ENCODE measurements around the gene MGST3.
"Not testable (repeated sequence)": the region's sequence is repeated elsewhere in the genome, so short reads cannot be mapped to it uniquely, and the experiment has no call there.

Gene MGST3

DNA sequence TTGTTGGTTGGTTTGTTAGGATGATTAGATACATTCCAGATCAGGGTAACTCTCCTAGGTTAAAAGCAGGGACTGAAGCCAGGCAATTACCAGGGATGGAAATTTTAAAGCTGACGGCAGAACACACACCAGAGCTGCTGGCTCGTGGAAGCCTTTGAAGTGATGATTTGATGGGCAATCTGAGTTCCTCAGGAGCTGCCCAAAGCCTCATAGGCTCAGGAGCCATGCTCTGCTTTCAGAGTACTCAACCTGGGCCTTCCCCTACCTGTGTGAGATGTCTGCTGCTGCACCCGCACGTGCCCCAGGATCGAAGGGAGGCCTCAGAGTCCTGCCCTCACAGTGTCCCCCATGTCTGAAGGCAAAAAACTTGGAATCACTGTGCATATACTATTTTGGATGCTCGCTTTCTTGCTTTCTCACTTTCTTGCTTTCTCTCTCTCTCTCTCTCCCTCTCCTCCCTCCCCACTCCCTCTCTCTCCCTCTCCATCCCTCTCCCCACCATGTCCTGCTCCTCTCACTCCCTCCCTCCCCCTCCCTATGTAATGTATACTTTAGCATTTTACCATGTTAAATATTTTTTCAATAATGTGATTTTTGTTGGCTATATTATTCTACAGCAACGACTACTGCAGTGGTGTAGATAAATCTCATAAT is 18.0 kb downstream of the MGST3 start:
- Histone ChIP-seq H3K9ac (ENCODE audit: low read length) (no peak overlapping the region), H3K36me3 (ENCODE audit: low read length) (no peaks in the 10 kb centered on the region), H3K79me2 (ENCODE audit: insufficient read depth, low read length) (no peaks in the 10 kb centered on the region), H3F3A (ENCODE audit: insufficient read depth) (no peaks in the 10 kb centered on the region), H2AFZ (ENCODE audit: low read depth, low read length, severe bottlenecking) (no peak overlapping the region), H3K9me3 (ENCODE audit: insufficient read depth, low read length) (no peaks in the 10 kb centered on the region), H3K27ac (ENCODE audit: low read depth, low read length) (no peak overlapping the region), H3K27me3 (ENCODE audit: low read length) (no peaks in the 10 kb centered on the region), H4K20me1 (ENCODE audit: low read depth, low read length) (no peaks in the 10 kb centered on the region), H3K4me2 (ENCODE audit: low read depth, low read length, poor library complexity, severe bottlenecking) (no peak overlapping the region), H3K4me3 (ENCODE audit: insufficient read depth, low read length, poor library complexity, severe bottlenecking) (no peak overlapping the region), H3K9me2 (replicated peaks; ENCODE audit: insufficient read depth, low read length) (no peaks in the 10 kb centered on the region)
- TF ChIP-seq CTCF (IDR thresholded peaks at IDR 0.05; ENCODE audit: insufficient read depth, low read length, poor library complexity, severe bottlenecking) (no peak), EZH2phosphoT487 (conservative IDR thresholded peaks at IDR 0.05; ENCODE audit: low read length) (no peak)

- Histone ChIP-seq H3K36me3 (ENCODE audit: low read length) (no peaks in the 10 kb centered on the region), H3F3A (ENCODE audit: insufficient read depth) (no peaks in the 10 kb centered on the region), H3K9me2 (replicated peaks; ENCODE audit: insufficient read depth, low read length) (no peaks in the 10 kb centered on the region), H3K9me3 (ENCODE audit: insufficient read depth, low read length) (no peaks in the 10 kb centered on the region), H3K27ac (ENCODE audit: low read depth, low read length) (no peak overlapping the region), H2AFZ (ENCODE audit: low read depth, low read length, severe bottlenecking) (no peak overlapping the region), H3K4me2 (ENCODE audit: low read depth, low read length, poor library complexity, severe bottlenecking) (no peak overlapping the region), H3K79me2 (ENCODE audit: insufficient read depth, low read length) (no peaks in the 10 kb centered on the region), H3K4me3 (ENCODE audit: insufficient read depth, low read length, poor library complexity, severe bottlenecking) (no peak overlapping the region), H3K27me3 (ENCODE audit: low read length) (no peaks in the 10 kb centered on the region), H4K20me1 (ENCODE audit: low read depth, low read length) (no peaks in the 10 kb centered on the region), H3K9ac (ENCODE audit: low read length) (no peak overlapping the region)
- TF ChIP-seq CTCF (IDR thresholded peaks at IDR 0.05; ENCODE audit: insufficient read depth, low read length, poor library complexity, severe bottlenecking): no peak
- no peak for TF ChIP-seq EZH2phosphoT487 (conservative IDR thresholded peaks at IDR 0.05; ENCODE audit: low read length)
Observed at GRCh38 chr1:165650981-165651625, 20.1 kb downstream of the MGST3 start.

DNA sequence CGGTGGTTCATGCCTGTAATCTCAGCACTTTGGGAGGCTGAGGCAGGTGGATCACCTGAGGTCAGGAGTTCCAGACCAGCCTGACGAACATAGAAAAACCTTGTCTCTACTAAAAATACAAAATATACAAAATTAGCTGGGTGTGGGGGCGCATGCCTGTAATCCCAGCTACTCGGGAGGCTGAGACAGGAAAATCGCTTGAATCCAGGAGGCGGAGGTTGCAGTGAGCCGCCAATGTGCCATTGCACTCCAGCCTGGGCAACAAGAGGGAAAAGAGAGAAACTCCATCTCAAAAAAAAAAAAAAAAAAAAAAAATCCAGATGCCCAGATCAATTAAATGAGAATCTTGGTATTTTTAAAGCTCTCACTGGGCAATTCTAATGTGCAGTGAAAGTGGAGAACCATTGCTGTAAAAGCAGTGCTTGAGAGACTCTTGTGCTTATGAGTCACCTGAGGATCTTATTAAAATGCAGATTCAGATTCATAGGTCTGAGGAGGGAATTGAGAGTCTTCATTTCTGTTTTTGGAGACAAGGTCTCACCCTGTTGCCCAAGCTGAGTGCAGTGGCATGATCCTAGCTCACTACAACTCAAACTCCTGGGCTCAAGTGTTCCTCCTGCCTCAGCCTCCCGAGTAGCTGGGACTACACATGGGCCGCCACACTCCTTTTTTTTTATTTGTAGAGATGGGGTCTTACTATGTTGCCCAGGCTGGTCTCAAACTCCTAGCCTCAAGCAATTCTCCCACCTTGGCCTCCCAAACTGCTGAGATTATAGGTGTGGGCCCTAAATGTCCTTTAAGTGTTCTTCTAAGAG is 27.9 kb downstream of the MGST3 start:
- not testable (repeated sequence) for H3K4me2 ChIP-seq (ENCODE audit: low read depth, low read length, poor library complexity, severe bottlenecking); H3K4me3 ChIP-seq (ENCODE audit: insufficient read depth, low read length, poor library complexity, severe bottlenecking); H3K27me3 ChIP-seq (ENCODE audit: low read length); H3K79me2 ChIP-seq (ENCODE audit: insufficient read depth, low read length); H3K9ac ChIP-seq (ENCODE audit: low read length); H3K36me3 ChIP-seq (ENCODE audit: low read length); H3F3A ChIP-seq (ENCODE audit: insufficient read depth); H3K9me2 ChIP-seq (replicated peaks; ENCODE audit: insufficient read depth, low read length); H3K9me3 ChIP-seq (ENCODE audit: insufficient read depth, low read length); H2AFZ ChIP-seq (ENCODE audit: low read depth, low read length, severe bottlenecking); H4K20me1 ChIP-seq (ENCODE audit: low read depth, low read length); H3K27ac ChIP-seq (ENCODE audit: low read depth, low read length)

GRCh38 chr1:165659581-165659895 is 28.5 kb downstream of the MGST3 start:
- H3K79me2 ChIP-seq (ENCODE audit: insufficient read depth, low read length): no peaks in the 10 kb centered on the region
- H3K4me2 ChIP-seq (ENCODE audit: low read depth, low read length, poor library complexity, severe bottlenecking): no peak overlapping the region
- TF ChIP-seq CTCF (IDR thresholded peaks at IDR 0.05; ENCODE audit: insufficient read depth, low read length, poor library complexity, severe bottlenecking) (no peak), EZH2phosphoT487 (conservative IDR thresholded peaks at IDR 0.05; ENCODE audit: low read length) (no peak)
- H3K4me3 ChIP-seq (ENCODE audit: insufficient read depth, low read length, poor library complexity, severe bottlenecking): no peak overlapping the region
- H3K27ac ChIP-seq (ENCODE audit: low read depth, low read length): no peak overlapping the region
- H3K36me3 ChIP-seq (ENCODE audit: low read length): peaks cover 2% of the 10 kb centered on the region; the same call in 1 of the 2 replicates
- no peaks in the 10 kb centered on the region for H4K20me1 ChIP-seq (ENCODE audit: low read depth, low read length)
- no peak overlapping the region for H3K9ac ChIP-seq (ENCODE audit: low read length)
- no peak overlapping the region for H2AFZ ChIP-seq (ENCODE audit: low read depth, low read length, severe bottlenecking)
- H3K9me2 ChIP-seq (replicated peaks; ENCODE audit: insufficient read depth, low read length): no peaks in the 10 kb centered on the region
- H3K9me3 ChIP-seq (ENCODE audit: insufficient read depth, low read length): no peaks in the 10 kb centered on the region
- no peaks in the 10 kb centered on the region for H3F3A ChIP-seq (ENCODE audit: insufficient read depth)
- H3K27me3 ChIP-seq (ENCODE audit: low read length): no peaks in the 10 kb centered on the region
